K562 (cell line): ENCODE results near the gene LSR. TPM values are rescaled to one million over a fixed set of nuclear protein-coding genes. Genes with fewer than 3 reads are reported as not detected.

ENCODE experiments used
- MGA ChIP-seq: fragments of 450-650 bp; IDR thresholded peaks from 2 replicates; pipeline ENCODE4 v1.6.1; 2016; ENCODE audit warnings: mild to moderate bottlenecking, moderate library complexity
- NFRKB ChIP-seq: fragments of 450-650 bp; IDR thresholded peaks from 2 replicates; pipeline ENCODE4 v1.6.1; 2016; ENCODE audit warnings: low read depth
- SMAD1 ChIP-seq: fragments of 150-350 bp; IDR thresholded peaks from 2 replicates; pipeline ENCODE4 v1.6.1; 2014; ENCODE audit warnings: low read length, low read depth; ENCODE audit not compliant: partially characterized antibody
- SMARCA4 ChIP-seq: fragments of 450-650 bp; IDR thresholded peaks from 2 replicates; pipeline ENCODE4 v1.6.1; 2016
- ZBTB5 ChIP-seq: fragments of 450-650 bp; IDR thresholded peaks from 2 replicates; pipeline ENCODE4 v1.6.1; 2017; ENCODE audit warnings: antibody characterized with exemption
- ZBTB7A ChIP-seq: IDR thresholded peaks from 2 replicates; pipeline ENCODE4 v1.6.1; 2011; ENCODE audit warnings: low read depth, mild to moderate bottlenecking, low read length, moderate library complexity, borderline replicate concordance; ENCODE audit not compliant: control insufficient read depth
- ZNF280A ChIP-seq: fragments of 450-650 bp; IDR thresholded peaks from 2 replicates; pipeline ENCODE4 v1.6.1; 2018; ENCODE audit warnings: mild to moderate bottlenecking, low read depth; ENCODE audit not compliant: partially characterized antibody
- ZNF41 ChIP-seq: fragments of 250-450 bp; sonication (Bioruptor Pico); conservative IDR thresholded peaks from 2 replicates; pipeline ENCODE4 v1.4.0; 2020; ENCODE audit warnings: mild to moderate bottlenecking
- polyA plus RNA-seq, 8 experiments: library from polyadenylated mRNA; depleted of rRNA in 4 of 8; stranded (reverse) in 5 of 8; unstranded in 3 of 8; fragments of >200 nt; fragmentation: Nextera tagmentation in 2 of 8; fragmentation: Illumina TruSeq in 1 of 8; extraction: Ambion mirVana in 2 of 8; extraction: Trizol in 1 of 8; gene quantifications; 2 replicates each; pipeline versions ENCODE4 v1.2.1 to v1.2.3, GENCODE V29; 2011 to 2014; ENCODE audit warnings: inconsistent platforms in 1 of 8, missing spikeins in 1 of 8
- total RNA-seq, 7 experiments: library from RNA; depleted of rRNA in 6 of 7; stranded (reverse); fragments of >200 nt in 6 of 7; fragmentation: Illumina TruSeq in 2 of 7; extraction: Trizol in 2 of 7; gene quantifications; 2 replicates each; pipeline versions ENCODE4 v1.2.1 to v1.2.3, GENCODE V29; 2011 to 2021; ENCODE audit warnings: low replicate concordance in 1 of 7

The LSR gene
- total and polyA plus RNA-seq, 9 of the 15 experiments (the other 6 are each of a cell fraction or from before 2014, with no cell fraction given), result 0.44 to 87.9 (median 28.0) TPM

GRCh38 chr19:35223084-35223790 lies 25.6 kb upstream of the LSR start (continued):
- TF ChIP-seq ZBTB5 (no peak), SMAD1 (no peak), NFRKB (no peak), ZBTB7A (no peak), ZNF41 (CRISPR knock-in tag) (no peak), ZNF280A (no peak), MGA (peak; percentile 82), SMARCA4 (no peak)
